Measurements from ENCODE around the gene RCE1. TPM values are rescaled to one million over a fixed set of nuclear protein-coding genes. Genes with fewer than 3 reads are reported as not detected.

The RCE1 gene
- total RNA-seq, 2 donors from 2014 or later, result 7.7 to 8.9 TPM

DNA sequence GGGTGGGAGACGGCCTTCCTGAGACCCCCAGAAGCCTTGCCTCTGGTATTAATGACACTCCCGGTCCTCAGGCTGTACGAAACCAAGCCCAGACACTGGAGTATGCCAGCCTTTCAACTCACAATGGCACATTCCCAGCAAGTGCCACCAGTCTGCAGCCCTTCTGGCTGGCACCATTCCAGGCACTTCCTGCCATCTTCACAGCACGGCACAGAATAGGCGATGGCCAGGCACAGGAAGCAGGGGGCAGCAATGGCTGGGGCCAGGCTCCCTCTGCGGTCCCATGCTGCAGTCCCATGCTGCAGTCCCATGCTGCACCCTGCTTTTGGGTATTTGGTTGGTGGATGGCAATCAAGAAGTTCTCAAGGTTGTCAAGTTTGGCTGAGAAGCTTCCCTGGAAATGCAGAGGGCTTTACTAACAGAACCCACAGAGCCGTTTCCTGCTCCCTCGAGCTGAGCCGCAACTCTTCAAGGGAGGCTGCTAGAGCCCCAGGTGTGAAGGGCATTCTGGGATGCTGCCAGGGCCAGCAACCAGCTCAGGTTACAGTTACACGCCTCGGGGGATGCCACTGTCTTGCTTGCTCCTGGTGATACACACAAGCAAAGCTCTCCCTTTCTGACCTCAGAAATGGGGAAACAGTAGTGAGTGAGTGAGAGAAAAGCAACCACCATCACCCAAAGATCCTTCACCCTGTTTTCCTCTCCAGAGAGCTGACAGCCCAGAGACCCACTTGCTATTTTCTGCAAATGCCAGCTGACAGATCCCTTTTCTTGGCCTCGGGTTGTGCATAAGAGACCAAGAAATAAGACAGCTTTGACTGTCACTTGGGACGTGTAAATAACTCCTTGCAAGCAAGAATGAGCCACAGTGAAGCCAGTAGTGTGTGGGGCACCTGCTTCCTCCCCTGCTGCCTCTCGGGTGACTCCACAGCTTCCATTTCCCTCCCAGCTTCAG, 37.5 kb downstream of the RCE1 start:
- no peak for DNase-seq
- ATAC-seq, result peak; percentile 17 to 27

DNA sequence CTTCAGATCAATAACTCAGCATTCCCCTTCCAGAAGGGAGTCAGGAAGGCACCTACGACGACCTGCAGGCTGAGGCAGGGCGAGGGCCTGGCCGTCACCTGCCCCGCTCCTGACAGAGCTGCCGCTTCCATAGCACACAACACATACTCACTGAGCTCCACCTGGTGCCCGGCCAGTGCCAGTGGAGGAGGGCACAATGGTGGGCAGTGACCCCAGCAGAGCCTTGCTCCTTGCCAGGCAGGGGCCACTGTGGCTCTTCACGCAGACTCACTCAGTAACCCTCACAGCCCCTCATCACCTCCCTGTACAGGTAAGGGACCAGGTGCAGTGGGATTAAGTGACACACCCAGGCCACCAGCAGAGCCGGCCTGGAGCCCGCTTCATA, 38.2 kb downstream of the RCE1 start:
- no peak for ATAC-seq
- intact Hi-C loops (cut with DNase I), result no loop called here

More for the DNA sequence above, 37.5 kb downstream of the RCE1 start:
- intact Hi-C loops (cut with DNase I), result no loop called here

DNA sequence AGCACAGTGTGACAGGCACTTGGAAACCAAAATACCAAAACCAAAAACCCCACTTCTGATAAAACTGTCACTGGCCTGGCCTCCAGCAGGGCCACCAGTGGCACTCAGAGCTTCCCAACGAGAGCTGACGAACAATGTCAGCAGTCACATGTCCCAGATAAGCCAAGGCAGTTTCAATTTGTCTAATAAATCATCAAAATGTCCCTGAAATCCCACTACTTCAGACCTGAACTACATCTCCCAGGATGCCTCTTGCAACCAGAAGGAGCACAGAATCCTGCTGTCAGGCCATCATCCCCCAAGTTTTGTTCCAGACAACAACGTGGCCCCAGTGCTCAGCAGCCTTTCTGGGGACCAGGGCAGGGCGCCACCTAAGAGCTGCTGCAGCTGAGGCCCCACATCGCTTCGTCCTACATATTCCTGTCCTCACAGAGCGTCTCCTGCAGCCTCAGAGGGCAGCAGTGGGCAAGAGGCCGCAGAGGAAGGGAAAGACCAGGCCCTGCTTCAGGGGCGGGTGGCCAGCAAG, 38.7 kb downstream of the RCE1 start:
- DNase-seq, result no peak

More for the DNA sequence above, 38.2 kb downstream of the RCE1 start:
- DNase-seq, result no peak

DNA sequence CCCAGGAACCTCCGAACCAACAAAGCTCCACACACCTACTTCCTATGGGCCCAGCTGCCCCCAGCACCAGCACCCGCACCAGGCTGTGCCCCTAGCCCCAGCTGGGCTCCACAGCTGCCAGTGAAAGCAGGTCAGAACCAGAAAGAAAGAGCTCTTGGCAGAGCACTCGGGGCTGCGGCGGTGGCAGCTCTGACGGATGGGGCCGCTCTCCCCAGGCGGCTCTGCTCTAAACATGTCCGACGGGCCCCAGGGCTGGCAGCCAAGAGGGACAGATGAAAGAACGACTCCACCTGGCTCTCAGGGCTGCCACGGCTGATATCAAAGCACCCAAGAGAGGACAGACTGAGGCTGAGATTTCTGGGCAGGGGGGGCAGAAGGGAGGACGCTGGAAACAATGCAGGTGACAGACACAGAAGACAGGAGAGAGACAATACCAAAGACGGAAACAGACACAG, 39.3 kb downstream of the RCE1 start:
- no peak for ATAC-seq
- intact Hi-C loops (cut with DNase I), result no loop called here
- DNase-seq, result no peak

More for the DNA sequence above, 38.7 kb downstream of the RCE1 start:
- intact Hi-C loops (cut with DNase I), result no loop called here
- ATAC-seq, result no peak

DNA sequence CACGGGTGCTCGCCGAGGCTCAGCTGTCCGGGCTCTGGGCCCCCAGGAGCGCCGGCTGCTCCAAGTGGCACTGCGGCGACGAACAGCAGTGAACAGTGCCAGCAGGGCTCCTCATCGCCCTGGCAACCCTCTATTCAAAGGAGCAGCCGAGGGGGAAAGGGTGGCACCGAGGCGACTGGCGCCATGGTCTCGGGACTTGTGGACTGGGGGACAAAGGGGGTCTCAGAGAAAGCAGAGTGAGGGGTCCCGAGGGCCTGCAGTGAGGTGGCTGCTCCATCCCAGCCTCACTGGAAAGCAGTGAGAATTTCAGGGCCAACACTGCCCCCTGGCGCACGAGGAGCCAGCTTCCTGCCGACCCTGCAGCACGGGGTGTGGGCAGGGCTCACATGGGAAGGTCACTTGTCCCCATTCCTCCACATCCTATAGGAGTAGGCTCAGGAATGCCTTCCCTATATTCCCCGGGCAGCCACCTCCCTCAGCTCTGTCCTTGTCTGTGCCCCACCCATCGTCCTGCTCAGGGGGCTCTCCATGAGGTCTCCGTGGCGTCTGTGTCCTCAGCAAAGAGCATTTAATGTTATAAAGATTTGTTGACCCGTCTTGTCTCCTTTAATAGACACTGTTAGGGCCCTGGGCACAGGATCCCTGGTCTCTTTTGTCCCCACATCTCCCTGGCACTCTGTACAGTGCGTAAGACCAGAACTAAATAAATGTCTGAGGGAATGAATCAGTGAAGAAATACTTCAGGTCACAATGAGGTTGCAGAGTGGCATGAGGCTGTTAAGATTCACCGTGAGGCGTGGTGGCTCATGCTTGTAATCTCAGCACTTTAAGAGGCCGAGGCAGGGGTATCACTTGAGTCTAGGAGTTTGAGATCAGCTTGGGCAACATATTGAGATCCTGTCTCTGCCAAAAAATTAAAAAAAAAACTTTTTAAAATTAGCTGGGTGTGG, 40.0 kb downstream of the RCE1 start:
- ATAC-seq, result peak in 1 of 2 donors; percentile 58
- intact Hi-C loops (cut with DNase I), result no loop called here

DNA sequence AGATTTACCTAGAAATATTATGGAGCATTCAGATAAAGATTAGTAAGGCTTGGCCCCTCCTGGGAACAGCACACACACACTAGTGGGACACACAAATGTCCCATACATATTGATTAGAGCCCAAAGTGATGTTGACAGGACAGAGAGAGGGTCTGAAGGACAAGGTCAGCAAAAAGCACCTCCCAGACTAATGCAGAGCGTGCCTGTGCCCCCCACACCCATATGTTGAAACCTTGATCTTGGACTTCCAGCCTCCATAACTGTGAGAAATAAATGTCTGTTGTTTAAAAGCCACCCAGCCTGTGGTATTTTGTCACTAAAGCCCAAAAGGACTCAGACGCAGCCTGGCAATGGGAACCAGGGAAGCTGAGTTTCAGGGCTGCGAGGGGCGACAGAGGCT, 41.2 kb downstream of the RCE1 start:
- no peak for ATAC-seq
- no peak for DNase-seq
- intact Hi-C loops (cut with DNase I), result no loop called here

More for the DNA sequence above, 40.0 kb downstream of the RCE1 start:
- peak; percentile 69 for DNase-seq

DNA sequence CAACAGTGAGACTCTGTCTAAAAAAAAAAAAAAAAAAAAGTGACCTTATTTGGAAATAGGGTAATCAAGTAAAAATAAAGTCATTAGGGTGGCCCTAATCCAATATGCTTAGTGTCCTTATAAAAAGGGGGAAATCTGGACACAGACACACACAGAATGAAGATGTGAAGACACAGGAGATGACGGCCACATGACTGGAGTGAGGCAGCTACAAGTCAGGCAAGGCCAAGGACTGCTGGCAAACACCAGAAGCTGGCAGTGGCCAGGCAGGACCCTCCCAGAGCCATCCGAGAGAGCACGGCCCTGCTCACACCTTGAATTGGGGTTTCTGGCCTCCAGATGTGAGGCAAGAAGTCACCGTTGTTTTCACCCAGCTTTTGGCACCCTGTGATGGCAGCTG, 42.2 kb downstream of the RCE1 start:
- ATAC-seq (no peak), DNase-seq (no peak)
- intact Hi-C loops (cut with DNase I), result no loop called here

DNA sequence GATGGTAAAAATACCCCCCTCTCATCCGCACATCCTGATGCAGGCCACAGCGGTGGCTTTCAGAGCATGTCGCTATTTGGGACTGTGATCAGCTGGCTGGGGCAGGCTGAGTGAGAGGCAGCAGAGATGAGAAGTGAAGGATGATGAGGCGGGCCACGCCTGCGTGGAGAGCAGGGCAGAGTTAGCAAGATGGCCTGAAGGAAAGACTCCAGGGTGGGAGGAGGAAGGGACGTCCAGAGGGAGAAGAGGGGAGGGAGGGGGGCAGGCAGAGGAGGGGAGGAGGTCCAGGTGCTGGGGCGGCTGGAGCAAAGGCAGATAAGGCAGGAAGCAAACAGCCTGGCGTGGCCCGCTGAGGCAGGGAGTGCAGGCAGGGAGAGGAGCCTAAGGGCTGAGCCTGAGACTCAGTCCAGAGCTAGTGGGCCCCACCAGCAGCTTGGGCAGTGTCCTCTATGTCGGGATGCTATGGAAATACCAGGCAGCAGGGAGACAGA, 42.8 kb downstream of the RCE1 start:
- no peak for ATAC-seq
- DNase-seq, result no peak
- intact Hi-C loops (cut with DNase I), result no loop called here

DNA sequence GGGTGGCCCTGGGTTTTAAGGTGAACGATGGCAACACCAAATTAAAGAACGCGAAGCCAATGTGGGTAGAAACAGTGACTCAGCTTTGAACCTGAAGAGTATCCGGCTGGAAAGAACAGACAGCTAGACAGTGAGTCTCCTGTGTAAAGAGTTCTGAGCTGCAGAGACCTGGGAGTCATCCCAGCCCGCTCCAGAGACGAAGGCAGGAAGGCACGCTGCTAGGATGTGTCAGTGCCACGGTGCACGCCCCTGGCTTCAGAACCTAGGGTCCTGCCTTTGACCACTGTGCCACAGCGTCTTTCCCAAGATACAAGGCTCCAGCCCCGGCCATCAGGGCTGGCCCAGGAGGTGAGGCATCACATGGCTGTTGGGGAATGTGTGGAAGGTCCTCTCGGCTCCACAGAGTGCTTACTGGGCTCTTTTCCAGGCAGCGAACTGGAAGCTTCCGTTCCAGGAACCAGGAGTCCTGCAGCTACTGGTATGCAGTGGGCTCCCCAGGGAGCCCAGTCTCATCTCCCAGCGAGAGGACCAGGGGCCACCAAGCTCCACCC, 43.5 kb downstream of the RCE1 start:
- DNase-seq (no peak), ATAC-seq (peak; percentile 30 to 76)
- intact Hi-C loops (cut with DNase I), result no loop called here

DNA sequence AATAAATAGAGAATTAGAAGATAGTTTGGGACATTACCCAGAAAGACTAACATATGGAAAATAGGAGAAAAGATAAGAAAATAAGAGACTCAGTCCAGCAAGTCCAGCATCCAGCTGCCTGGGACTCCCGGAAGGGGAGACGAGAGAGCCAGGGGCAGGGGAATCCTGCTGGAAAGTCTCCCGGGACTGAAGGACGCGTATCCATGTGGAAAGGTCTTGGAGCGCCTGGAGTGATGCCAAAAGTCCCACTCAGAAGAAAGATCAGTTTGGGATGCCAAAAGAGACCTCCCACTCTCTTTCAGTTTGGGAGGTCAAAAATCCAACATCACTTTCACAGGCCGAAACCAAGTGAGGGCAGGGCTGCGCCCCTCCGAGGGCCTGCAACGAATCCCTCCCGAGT, 44.3 kb downstream of the RCE1 start:
- intact Hi-C loops (cut with DNase I), result no loop called here
- ATAC-seq (no peak), DNase-seq (no peak)

DNA sequence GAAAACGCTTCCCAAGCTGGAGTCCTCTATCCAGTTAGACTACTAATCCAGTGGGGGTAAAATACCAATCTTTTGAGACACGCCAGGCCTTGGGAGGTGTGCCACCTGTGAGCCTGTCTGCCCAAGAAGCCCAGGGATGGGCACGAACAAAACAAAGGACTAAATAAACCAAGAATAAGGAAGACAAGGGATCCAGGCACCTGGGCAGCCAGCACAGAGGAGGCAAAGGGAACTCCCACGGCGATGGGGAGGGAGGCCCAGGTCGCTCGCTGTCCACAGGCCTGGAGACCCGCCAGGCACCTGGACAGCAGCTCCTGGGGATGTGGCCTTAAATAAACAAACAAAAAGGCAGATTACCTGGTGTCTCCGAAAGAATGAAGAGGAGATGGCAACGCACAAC, 45.0 kb downstream of the RCE1 start:
- no peak for DNase-seq

DNA sequence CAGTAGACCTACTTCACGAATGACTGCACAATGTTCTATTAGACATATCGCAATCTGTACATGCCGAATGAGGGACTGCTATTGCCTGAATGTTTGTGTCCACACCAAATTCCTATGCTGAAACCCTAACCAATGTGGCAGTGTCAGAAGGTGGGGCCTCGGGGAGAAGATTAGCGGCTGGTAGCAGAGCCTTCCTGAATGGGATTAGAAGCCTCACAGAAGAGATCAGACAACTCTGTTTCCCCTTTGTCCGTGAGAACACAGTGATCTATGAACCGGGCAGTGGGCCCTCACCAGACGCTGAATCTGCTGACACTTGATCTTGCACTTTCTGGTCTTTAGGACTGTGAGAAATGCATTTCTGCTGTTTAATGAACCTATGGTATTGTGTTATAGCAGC, 46.7 kb downstream of the RCE1 start:
- DNase-seq (no peak), ATAC-seq (no peak)
- intact Hi-C loops (cut with DNase I), result no loop called here

More for the DNA sequence above, 45.0 kb downstream of the RCE1 start:
- intact Hi-C loops (cut with DNase I), result no loop called here
- no peak for ATAC-seq

DNA sequence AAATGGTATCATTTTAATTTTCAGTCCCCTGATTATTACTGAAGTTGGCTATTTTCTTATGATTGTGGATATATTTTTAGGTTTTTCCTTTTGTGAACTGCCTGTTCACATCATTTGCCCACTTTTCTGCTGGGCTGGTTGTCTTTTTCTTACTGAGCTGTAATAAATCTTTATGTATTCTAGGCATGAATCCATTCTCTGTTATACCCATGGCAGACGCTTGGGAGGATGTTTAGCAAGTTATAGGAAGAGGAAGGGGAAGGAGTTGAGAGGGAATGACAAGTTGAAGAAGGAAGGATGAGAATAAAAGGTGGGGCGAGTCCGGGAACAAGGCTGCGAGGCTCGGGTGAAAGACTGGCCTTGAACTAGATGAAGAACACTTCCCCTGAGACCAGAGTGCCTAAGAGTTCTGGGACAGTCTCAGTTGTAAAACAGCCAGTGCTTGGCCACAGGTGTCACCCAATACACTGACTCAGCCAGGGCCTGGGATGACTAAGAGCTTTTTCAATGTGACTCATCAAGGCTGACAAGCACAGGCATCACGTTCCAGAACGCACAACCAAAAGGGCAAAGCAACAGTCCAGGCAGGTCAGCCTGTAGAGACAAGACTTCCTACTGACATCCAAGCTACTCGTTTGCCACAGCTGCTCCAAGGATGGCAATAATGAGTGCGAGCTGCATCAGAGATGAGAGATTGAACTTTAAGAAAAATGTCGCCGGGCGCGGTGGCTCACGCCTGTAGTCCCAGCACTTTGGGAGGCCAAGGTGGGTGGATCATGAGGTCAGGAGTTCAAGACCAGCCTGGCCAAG, 48.8 kb downstream of the RCE1 start:
- intact Hi-C loops (cut with DNase I), result no loop called here
- DNase-seq (peak; percentile 53), ATAC-seq (peak in 1 of 2 donors; percentile 92)

DNA sequence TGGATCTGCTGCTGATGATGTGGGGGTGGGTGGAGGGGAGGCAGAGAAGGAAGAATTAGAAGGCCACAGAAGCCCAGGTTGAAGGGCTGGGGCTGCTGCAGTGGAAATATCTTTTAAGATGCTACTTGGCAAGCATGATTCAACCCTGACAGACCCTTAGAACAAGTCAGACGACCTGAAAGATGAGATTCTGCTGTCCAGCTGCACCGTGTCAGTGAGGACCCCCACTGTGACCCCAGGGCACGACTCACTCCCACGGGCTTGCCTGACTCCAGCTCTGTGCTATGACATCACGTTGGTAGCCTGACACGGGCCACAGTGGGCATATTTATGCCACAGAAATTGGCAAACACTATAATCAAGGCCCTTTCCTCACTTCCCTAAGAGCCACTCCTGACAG, 49.7 kb downstream of the RCE1 start:
- no peak for DNase-seq

DNA sequence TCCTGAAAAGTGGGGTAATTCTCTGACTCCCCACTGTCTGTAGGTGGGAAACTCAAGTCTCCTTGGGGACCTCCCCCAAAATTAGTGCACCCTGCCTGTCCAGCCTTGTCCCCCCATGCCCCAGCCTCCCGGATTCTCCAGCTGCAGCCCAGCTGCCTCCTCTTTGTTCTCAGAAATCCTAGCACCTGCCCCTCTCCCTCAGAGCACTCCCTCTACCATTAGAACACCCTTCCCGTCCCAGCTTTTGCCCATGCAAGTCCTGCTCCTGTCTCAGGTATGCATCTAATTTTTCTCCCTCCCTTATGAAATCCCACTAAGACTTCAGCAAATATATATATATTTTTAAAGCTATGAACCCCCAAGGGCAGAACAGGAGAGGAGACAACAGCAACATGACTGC, 50.9 kb downstream of the RCE1 start:
- no peak for ATAC-seq
- no peak for DNase-seq
- intact Hi-C loops (cut with DNase I), result no loop called here

More for the DNA sequence above, 49.7 kb downstream of the RCE1 start:
- intact Hi-C loops (cut with DNase I), result no loop called here
- ATAC-seq, result no peak
